ENCODE results near the gene TUBB2B. TPM values are rescaled to one million over a fixed set of nuclear protein-coding genes. Genes with fewer than 3 reads are reported as not detected.

Gene TUBB2B
- total RNA-seq, 1 experiment from 2014 or later = 0.86 TPM

DNA sequence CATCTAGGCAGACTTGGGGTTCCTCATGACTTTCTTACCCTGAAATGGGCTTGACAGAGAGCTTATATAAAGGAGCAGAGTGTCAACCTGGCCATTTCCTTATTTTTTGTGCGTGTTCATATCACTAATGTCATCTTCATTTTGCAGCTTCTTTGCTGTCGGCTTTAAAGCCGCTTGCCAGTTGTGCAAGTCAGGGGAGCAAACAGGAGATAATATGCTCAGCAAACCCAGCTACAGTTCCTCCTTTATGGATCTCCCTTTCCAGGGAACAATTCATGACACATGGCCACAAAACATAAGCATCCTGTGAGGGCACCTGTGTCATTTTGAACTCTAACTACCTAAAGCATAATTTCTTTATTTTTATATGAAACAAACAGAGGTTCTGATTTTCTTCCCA is 6.5 kb upstream of the TUBB2B start:
- POLR2A ChIA-PET = no interaction called here
- CTCF ChIA-PET = interaction anchor here (0.8 kb wide), 1 partner anchor 17 kb away, joined by 4 read pairs; no protein-coding TSS in a partner anchor
- Histone ChIP-seq H3K9ac (ENCODE audit: low read length) (no peak overlapping the region), H3K36me3 (ENCODE audit: control insufficient read depth in 1 of 2, insufficient read depth in 2 of 2, low read length in 2 of 2) (no peaks in the 10 kb centered on the region), H2AFZ (ENCODE audit: low read depth, low read length, poor library complexity, severe bottlenecking) (no peak overlapping the region), H3K79me2 (ENCODE audit: insufficient read depth, low read length) (no peaks in the 10 kb centered on the region), H3K27me3 (ENCODE audit: insufficient read depth, low read length) (0 out of 2 replicates have a peak, but pooled peaks cover 6% of the 10 kb centered on the region), H3K4me1 (ENCODE audit: control insufficient read depth in 1 of 2, insufficient read depth in 2 of 2, low read length in 2 of 2) (no peaks in the 10 kb centered on the region), H4K20me1 (ENCODE audit: insufficient read depth) (no peaks in the 10 kb centered on the region), H3K4me2 (ENCODE audit: low read length) (no peak overlapping the region), H3K9me3 (ENCODE audit: control insufficient read depth in 1 of 2, insufficient read depth in 1 of 2, low read depth in 1 of 2, low read length in 2 of 2) (no peaks in the 10 kb centered on the region), H3K27ac (ENCODE audit: low read depth, low read length) (no peak overlapping the region), H3K9me2 (ENCODE audit: insufficient read depth) (no peaks in the 10 kb centered on the region), H3K4me3 (replicated peaks in 1 of 2; ENCODE audit: low read depth in 1 of 2, low read length in 2 of 2) (no peak overlapping the region)
- DNase-seq (ENCODE audit: low read depth, low spot score) = no peak
- BruUV-seq (replicated peaks) = no TSS peak
- no peak for ATAC-seq
- RAD21 ChIA-PET (ENCODE audit: low non-redundant PET in 1 of 2, low total read pairs in 2 of 2, uncharacterized antibody in 2 of 2, unreplicated experiment in 2 of 2) = no interaction called here
- TF ChIP-seq, protein P1, sequence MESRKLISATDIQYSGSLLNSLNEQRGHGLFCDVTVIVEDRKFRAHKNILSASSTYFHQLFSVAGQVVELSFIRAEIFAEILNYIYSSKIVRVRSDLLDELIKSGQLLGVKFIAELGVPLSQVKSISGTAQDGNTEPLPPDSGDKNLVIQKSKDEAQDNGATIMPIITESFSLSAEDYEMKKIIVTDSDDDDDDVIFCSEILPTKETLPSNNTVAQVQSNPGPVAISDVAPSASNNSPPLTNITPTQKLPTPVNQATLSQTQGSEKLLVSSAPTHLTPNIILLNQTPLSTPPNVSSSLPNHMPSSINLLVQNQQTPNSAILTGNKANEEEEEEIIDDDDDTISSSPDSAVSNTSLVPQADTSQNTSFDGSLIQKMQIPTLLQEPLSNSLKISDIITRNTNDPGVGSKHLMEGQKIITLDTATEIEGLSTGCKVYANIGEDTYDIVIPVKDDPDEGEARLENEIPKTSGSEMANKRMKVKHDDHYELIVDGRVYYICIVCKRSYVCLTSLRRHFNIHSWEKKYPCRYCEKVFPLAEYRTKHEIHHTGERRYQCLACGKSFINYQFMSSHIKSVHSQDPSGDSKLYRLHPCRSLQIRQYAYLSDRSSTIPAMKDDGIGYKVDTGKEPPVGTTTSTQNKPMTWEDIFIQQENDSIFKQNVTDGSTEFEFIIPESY (IDR thresholded peaks at IDR 0.05; ENCODE audit: extremely low read depth, insufficient replicate concordance, low read length) = no peak
- TF ChIP-seq ZNF274 (IDR thresholded peaks at IDR 0.05; ENCODE audit: low read depth, low read length) = no peak
- no peak for TF ChIP-seq SRF (IDR thresholded peaks at IDR 0.05; ENCODE audit: low read depth)
- no peak for TF ChIP-seq ELF1 (IDR thresholded peaks at IDR 0.05; ENCODE audit: borderline replicate concordance, low read depth)
- TF ChIP-seq YY1 (IDR thresholded peaks at IDR 0.05; ENCODE audit: extremely low read depth, insufficient replicate concordance, low read depth, low read length) = no peak
- TF ChIP-seq EZH2phosphoT487 (IDR thresholded peaks at IDR 0.05; ENCODE audit: borderline replicate concordance) = no peak
- TF ChIP-seq, protein P2, sequence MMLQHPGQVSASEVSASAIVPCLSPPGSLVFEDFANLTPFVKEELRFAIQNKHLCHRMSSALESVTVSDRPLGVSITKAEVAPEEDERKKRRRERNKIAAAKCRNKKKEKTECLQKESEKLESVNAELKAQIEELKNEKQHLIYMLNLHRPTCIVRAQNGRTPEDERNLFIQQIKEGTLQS (IDR thresholded peaks at IDR 0.05) = no peak
- TF ChIP-seq JUND (IDR thresholded peaks at IDR 0.05) = no peak
- no peak for TF ChIP-seq RAD21 (IDR thresholded peaks at IDR 0.05; ENCODE audit: low read depth)
- TF ChIP-seq EZH2 (IDR thresholded peaks at IDR 0.05) = no peak
- TF ChIP-seq, protein P3, sequence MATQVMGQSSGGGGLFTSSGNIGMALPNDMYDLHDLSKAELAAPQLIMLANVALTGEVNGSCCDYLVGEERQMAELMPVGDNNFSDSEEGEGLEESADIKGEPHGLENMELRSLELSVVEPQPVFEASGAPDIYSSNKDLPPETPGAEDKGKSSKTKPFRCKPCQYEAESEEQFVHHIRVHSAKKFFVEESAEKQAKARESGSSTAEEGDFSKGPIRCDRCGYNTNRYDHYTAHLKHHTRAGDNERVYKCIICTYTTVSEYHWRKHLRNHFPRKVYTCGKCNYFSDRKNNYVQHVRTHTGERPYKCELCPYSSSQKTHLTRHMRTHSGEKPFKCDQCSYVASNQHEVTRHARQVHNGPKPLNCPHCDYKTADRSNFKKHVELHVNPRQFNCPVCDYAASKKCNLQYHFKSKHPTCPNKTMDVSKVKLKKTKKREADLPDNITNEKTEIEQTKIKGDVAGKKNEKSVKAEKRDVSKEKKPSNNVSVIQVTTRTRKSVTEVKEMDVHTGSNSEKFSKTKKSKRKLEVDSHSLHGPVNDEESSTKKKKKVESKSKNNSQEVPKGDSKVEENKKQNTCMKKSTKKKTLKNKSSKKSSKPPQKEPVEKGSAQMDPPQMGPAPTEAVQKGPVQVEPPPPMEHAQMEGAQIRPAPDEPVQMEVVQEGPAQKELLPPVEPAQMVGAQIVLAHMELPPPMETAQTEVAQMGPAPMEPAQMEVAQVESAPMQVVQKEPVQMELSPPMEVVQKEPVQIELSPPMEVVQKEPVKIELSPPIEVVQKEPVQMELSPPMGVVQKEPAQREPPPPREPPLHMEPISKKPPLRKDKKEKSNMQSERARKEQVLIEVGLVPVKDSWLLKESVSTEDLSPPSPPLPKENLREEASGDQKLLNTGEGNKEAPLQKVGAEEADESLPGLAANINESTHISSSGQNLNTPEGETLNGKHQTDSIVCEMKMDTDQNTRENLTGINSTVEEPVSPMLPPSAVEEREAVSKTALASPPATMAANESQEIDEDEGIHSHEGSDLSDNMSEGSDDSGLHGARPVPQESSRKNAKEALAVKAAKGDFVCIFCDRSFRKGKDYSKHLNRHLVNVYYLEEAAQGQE (IDR thresholded peaks at IDR 0.05; ENCODE audit: low read depth) = no peak
- TF ChIP-seq TCF7L2 (IDR thresholded peaks at IDR 0.05; ENCODE audit: borderline replicate concordance, extremely low read depth, insufficient read depth, insufficient read length) = no peak
- TF ChIP-seq POLR2AphosphoS5 (IDR thresholded peaks at IDR 0.05; ENCODE audit: low read depth, low read length) = no peak
- no peak for TF ChIP-seq ZFX (IDR thresholded peaks at IDR 0.05)
- no peak for TF ChIP-seq CBX3 (IDR thresholded peaks at IDR 0.05; ENCODE audit: low read depth)
- no peak for TF ChIP-seq CEBPB (IDR thresholded peaks at IDR 0.05; ENCODE audit: low read depth)
- TF ChIP-seq EGR1 (IDR thresholded peaks at IDR 0.05; ENCODE audit: low read depth) = no peak
- TF ChIP-seq, protein P4, sequence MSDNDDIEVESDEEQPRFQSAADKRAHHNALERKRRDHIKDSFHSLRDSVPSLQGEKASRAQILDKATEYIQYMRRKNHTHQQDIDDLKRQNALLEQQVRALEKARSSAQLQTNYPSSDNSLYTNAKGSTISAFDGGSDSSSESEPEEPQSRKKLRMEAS (IDR thresholded peaks at IDR 0.05) = no peak
- intact Hi-C loops (cut with micrococcal nuclease) = no loop called here

Data from HCT116 (cell line).